ENCODE measurements around the gene ELOVL6.
"Not testable (repeated sequence)": the region's sequence is repeated elsewhere in the genome, so short reads cannot be mapped to it uniquely, and the experiment has no call there.

The ELOVL6 gene

DNA sequence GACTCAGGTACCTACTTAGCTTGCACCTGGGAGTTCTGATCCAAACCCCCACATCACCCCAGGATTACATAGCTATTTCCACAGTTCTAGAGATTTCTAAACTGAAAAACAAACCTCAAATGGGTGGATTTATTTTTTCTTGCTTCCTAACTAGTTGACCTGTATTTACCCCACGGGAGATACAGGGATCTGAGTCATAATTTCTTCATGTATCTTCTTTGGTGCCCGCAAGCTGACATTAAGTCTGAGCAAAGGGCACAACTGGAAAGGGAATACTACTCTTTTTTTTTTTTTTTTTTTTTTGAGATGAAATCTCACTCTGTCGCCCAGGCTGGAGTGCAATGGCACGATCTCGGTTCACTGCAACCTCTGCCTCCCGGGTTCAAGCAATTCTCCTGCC, 10.0 kb upstream of the ELOVL6 start:
- no peak for FAIRE-seq
- TF ChIP-seq POLR2A (IDR thresholded peaks at IDR 0.05; ENCODE audit: low read depth, low read length): no peak
- DNase-seq (ENCODE audit: insufficient read length, low spot score): no peak

DNA sequence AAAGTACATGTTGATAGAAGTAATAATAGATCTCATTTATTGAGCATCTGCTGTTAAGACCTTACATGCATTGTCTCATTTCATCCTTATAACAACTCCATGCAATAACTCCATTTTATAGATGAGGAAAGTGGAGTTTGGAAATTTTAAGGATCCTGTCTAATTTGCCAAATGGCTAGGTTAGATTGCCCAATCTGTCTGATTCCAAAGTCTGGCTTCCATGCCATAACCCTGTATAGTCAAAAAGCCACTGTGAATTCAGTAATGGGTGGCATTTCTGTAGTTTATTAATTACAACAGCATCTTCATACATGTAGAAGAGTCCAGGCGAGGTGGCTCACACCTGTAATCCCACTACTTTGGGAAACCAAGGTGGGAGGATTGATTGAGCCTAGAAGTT, 8.8 kb upstream of the ELOVL6 start:
- FAIRE-seq: no peak
- no peak for TF ChIP-seq POLR2A (IDR thresholded peaks at IDR 0.05; ENCODE audit: low read depth, low read length)
- DNase-seq (ENCODE audit: insufficient read length, low spot score): no peak

DNA sequence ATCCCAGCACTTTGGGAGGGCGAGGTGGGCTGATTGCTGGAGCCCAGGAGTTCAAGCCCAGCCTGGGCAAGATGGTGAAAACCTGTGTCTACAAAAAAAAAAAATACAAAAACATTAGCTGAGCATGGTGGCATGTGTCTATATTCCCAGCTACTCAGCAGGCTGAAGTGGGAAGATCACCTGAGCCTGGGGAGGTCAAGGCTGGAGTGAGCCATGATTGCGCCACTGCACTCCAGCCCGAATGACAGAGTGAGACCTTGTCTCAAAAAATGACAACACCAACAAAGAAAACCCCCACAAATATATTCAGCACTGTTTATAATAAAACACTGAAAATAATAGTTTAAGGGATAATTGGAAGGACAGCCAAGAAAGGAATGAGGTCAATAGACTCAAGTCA, 3.6 kb upstream of the ELOVL6 start:
- TF ChIP-seq POLR2A (IDR thresholded peaks at IDR 0.05; ENCODE audit: low read depth, low read length): no peak
- FAIRE-seq (no peak), DNase-seq (ENCODE audit: insufficient read length, low spot score) (no peak)

DNA sequence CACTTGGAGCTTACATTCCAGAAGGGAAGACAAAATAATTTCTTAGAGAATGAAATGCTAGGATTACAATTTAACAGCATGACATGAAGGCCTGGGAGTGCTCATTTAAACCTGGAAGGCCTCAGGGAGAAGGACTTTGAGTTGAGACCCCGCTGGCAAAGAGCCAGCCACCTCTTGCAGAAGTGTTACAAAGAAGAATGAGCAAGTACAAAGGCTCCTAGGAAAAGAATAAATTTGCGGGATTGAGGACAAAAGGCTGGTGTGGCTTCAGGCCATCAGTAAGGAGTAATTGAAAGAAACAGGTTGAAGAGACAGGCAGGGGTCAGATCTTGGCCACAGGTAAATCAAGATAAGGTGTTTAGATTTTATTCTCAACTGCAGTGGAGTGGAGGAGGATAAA, 3.1 kb upstream of the ELOVL6 start:
- DNase-seq (ENCODE audit: insufficient read length, low spot score): no peak
- FAIRE-seq: no peak
- TF ChIP-seq POLR2A (IDR thresholded peaks at IDR 0.05; ENCODE audit: low read depth, low read length): no peak

DNA sequence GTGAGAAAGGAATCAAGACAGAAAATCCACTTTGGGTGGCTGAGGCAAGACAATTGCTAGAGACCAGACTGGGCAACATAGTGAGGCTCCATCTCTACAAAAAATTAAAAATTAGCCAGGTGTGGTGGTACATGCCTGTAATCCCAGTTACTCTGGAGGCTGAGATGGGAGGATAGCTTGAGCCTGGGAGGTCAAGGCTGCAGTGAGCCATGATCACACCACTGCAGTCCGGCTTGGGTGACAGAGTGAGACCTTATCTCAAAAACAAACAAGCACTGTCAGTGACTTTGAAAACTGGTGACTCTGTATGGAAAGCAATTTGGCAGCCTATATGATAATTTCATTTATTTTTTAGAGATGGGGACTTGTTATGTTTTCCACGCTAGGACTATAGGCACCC, 2.3 kb upstream of the ELOVL6 start:
- DNase-seq (ENCODE audit: insufficient read length, low spot score): no peak
- FAIRE-seq: no peak
- no peak for TF ChIP-seq POLR2A (IDR thresholded peaks at IDR 0.05; ENCODE audit: low read depth, low read length)

DNA sequence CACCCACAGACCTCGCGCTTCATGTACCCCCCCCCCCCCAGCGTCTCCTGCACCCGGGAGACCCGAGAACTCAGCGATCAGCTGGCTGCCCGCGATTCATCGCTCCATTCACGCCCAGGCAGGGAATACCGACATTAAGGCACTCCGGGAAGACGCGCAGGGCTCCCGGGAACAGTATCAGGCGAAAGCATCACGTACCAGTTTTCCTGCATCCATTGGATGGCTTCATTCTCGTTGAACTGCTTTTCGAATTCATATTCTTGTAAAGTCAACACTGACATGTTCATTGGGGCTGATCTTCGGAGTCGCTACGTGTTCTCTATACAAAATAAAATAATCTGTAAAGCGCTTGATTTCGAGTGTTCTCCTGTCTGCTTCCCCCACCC, 373 bp downstream of the ELOVL6 start:
- DNase-seq (ENCODE audit: insufficient read length, low spot score): peak; percentile 10

DNA sequence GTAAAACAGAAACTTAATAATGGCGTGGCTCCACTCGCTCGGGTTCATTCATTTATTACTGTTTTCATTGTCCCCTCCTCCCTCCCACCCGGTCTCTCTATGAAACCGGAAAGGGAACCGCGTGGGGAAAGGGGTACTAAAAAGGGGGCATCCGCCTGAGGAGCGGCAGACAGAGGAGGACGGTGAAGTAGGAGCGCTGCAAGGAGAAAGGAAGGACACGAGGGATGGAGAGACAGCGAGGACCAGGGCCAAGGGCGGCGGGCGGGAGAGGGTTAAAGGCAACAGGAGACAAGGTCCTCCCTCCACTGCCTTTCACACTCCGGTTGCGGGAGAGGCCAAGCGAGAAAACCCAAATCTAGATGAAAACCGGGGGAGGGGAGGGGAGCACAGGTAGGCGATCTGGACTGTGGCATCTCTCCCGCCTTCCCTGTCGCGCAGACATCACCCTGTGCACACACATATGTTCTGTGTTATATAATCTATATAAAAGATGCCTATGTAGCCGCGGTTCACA, 829 bp downstream of the ELOVL6 start:
- no peak for TF ChIP-seq POLR2A (IDR thresholded peaks at IDR 0.05; ENCODE audit: low read depth, low read length)
- DNase-seq (ENCODE audit: insufficient read length, low spot score) (peak; percentile 15), FAIRE-seq (no peak)

More for the DNA sequence above, 373 bp downstream of the ELOVL6 start:
- FAIRE-seq: no peak
- TF ChIP-seq POLR2A (IDR thresholded peaks at IDR 0.05; ENCODE audit: low read depth, low read length): no peak

DNA sequence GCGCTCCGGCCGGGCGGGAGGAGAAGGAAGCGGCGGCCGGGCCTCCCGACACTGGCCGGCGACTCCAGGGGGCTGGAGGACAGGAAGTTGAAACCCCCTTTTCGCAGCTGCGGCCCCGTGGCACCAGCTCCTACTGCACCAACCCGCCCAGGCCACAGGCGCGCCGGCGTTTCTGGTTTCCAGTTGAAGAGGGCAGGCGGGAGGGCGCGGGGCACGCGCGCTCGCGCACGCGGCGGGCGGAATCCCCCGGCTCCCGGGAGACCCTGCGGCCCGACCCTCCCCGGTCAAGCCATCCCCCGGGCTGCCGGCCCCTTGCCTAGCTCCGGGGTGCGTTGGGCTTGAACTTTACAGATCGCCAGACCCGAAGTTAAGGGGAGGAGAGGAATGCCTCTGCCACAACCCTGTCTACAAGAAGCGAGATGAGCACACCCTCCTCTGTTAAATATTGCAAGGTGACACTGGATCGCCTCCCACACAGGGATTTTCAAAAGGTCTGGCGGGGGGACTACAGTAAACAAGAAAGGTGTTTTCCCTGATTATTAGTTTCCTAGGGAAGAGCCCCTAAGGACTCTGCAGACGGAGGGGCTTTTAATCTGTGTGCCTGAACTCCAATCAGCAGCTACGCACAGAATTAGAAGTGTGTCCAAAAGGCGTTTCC, 1.4 kb downstream of the ELOVL6 start:
- DNase-seq (ENCODE audit: insufficient read length, low spot score) (peak; percentile 12), FAIRE-seq (no peak)

DNA sequence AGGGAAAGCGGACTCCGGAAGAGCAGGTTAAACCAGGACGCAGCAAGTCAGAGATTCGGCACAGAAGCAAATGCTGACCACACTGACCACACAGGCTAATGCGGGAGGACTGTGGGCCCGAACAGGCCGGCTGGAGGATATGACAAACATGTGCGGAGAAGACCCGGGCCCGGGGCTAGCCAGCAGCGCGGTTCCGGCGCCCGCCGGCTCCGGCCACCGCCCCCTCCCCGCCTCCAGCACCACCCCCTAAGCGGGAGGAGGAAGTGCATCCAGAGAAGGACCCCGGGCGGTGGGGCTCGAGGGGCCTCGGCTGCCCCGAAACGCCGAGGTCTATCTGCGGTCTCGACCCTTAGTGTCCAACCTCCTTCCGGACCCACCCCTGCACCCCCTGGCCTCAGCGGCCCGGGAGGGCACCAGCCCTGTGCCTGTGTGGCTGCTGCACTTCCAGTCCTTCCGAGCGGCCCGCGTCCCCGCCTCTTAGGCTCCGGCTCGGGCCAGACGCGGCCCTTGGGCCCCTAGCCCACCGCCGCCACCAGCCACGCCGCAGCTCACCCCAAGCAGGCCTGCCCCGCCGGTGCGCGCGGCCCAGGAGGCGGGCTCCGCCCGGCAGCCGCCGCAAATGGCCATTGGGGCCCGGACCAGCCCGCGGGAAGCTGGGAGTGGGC, 2.1 kb downstream of the ELOVL6 start:
- DNase-seq (ENCODE audit: insufficient read length, low spot score): peak; percentile 13
- no peak; the same call in 1 of the 2 replicates for TF ChIP-seq POLR2A (IDR thresholded peaks at IDR 0.05; ENCODE audit: low read depth, low read length)
- FAIRE-seq: no peak

More for the DNA sequence above, 1.4 kb downstream of the ELOVL6 start:
- peak; percentile 8; the same call in 1 of the 2 replicates for TF ChIP-seq POLR2A (IDR thresholded peaks at IDR 0.05; ENCODE audit: low read depth, low read length)

DNA sequence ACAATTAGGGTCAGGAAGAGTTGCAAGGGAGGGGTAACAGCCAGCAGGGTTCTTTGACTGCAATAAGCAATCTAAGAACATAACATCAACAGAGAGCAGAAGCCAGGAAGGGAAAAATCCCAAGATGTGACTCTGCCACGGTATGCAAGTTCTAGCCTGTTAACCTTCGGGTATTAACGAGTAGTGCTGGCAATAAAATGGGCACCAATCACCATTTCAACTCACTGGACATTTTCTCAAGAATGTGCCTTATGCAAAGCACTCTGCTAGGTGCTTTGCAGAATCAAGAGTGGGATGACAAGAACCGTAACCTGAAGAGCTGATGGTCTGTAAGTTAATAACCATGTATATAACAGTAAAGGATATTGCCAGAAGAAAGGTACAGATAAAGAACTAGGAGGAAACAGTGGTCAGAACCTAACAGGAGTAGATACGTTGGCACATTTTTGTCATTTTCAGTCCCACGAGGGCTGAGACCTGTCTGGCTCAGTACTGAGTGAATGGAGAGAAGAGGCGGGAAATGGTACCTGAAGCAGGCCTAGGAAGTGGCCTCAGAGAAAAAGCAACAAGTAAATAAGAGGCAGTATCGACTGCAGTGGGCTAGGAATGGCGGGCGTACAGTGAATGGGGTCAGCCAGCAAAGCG, 2.7 kb downstream of the ELOVL6 start:
- DNase-seq (ENCODE audit: insufficient read length, low spot score) (no peak), FAIRE-seq (no peak)
- no peak for TF ChIP-seq POLR2A (IDR thresholded peaks at IDR 0.05; ENCODE audit: low read depth, low read length)

DNA sequence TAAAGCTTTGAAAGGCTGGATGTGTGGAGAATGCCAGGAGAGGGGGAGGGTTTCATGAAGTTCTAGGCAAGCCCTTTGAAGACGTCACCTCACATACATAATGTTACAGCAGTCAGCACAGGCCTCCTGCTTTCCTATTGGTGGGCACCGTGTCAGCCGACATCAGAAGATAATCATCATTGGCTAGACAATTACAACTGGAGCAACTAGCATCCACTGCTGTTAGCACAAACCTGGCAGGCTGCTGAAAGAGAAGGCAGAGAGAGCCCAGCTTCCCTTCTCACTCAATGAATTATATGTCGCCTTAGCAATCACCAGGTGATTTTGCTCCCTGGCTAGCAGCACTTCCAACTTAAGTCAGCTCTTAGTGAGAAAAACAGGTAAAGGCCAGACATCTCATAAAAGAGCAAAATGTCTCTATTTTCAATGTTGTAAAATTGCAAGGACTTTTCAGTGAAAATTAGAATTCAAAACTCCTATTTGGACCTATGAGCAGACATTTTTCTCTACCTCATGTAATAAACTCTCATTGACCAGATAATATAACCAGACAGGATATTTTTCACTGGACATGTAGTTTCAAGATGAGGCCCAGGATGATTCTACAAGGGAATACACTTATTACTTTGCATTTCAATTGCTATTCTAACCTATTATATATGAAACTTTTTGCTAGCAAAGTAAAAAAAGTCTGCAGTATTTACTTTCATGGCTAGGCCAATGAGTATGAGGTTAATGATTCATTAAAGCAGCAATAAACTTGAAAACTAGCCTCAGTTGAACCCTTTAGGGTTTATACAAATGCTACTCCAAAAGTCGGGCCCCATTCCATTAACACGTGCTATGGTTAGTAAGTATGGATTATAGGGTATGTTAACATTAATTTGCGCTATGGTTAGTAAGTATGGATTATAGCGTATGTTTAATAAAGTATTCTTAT, 4.3 kb downstream of the ELOVL6 start:
- FAIRE-seq: peak; percentile 95
- peak; percentile 61 for DNase-seq (ENCODE audit: insufficient read length, low spot score)
- TF ChIP-seq POLR2A (IDR thresholded peaks at IDR 0.05; ENCODE audit: low read depth, low read length): no peak

DNA sequence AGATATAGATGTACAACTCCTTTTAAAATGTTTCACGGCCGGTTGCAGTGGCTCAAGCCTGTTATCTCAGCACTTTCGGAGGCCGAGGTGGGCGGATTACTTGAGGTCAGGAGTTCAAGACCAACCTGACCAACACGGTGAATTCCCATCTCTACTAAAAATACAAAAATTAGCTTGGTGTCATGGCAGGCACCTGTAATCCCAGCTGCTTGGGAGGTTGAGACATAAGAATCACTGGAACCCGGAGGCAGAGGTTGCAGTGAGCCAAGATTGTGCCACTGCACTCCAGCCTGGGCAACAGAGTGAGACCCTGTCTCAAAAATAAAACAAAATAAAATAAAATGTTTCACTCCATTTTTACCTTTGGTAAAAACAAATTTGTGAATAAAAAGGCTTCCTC, 5.1 kb downstream of the ELOVL6 start:
- FAIRE-seq; DNase-seq (ENCODE audit: insufficient read length, low spot score): not testable (repeated sequence)

DNA sequence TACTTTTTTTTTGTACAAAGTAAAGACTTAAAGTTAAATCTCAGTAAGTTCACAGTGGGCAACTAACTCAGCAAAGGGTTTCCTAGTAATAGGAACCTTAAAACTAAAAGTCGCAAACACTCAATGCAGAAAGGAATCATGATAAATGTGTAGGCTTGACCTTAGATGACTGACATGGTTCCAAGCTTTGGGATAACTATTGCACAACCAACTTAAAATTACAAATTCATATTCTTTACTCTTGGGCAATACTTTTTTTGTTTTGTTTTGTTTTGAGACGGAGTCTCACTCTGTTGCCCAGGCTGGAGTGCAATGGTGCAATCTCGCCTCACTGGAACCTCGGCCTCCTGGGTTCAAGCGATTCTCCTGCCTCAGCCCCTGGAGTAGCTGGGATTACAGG, 8.2 kb downstream of the ELOVL6 start:
- DNase-seq (ENCODE audit: insufficient read length, low spot score): no peak
- TF ChIP-seq POLR2A (IDR thresholded peaks at IDR 0.05; ENCODE audit: low read depth, low read length): no peak
- no peak for FAIRE-seq

DNA sequence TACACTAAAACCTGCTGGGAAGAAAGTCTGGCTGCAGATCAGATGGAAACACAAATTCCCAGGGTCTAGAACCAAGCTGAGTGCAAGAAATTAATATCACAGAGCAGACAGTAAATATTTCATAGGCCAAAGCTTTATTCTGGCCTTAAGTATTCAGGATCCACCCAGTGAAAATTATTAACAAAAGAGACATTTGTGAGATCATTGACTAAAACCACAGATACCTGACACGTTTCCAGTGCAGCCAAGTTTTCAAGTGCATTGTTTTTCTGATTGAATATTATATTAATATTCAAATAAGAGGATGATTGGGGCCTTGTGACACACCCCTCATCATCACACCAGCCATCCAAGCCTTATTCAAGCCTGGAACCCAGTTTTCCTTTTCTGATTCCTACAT, 10.3 kb downstream of the ELOVL6 start:
- FAIRE-seq (no peak), DNase-seq (ENCODE audit: insufficient read length, low spot score) (no peak)
- no peak for TF ChIP-seq POLR2A (IDR thresholded peaks at IDR 0.05; ENCODE audit: low read depth, low read length)

Data from H54 (cell line).